Lower leg skin (tissue), 3 donors: Measurements from ENCODE around the gene EXOC8.

Experiments used
- CTCF ChIP-seq, 3 donors: fragments of 450-650 bp; IDR thresholded peaks; one replicate each; pipeline ENCODE4 v1.5.1; 2016; ENCODE audit warnings: antibody characterized with exemption in 3 of 3, mild to moderate bottlenecking in 3 of 3, moderate library complexity in 2 of 3
- POLR2A ChIP-seq, 2 donors: fragments of 450-650 bp; IDR thresholded peaks; one replicate each; pipeline ENCODE4 v1.6.1; 2016 to 2017; ENCODE audit warnings: antibody characterized with exemption in 2 of 2, mild to moderate bottlenecking in 1 of 2, moderate library complexity in 1 of 2

GRCh38 chr1:231363624-231364023 is 26.0 kb upstream of the EXOC8 start:
- TF ChIP-seq CTCF (IDR thresholded peaks at IDR 0.05): no peak
- TF ChIP-seq POLR2A (IDR thresholded peaks at IDR 0.05): no peak
